ENCODE measurements around the gene TRIM17.
A peak's percentile ranks its signal among the peaks of the same experiment; 100 is the strongest.

Gene TRIM17

GRCh38 chr1:228416217-228416933 lies at the start of gene TRIM17:
TRIM17 (minus strand) TSS chr1:228416861; CDS start chr1:228415072, 1,789 bp downstream.
- peak; percentile 59 for DNase-seq

GRCh38 chr1:228465571-228466146 lies 49.0 kb upstream of the TRIM17 start:
- DNase-seq = peak; percentile 42

GRCh38 chr1:228465141-228465540 lies 48.5 kb upstream of the TRIM17 start:
- no peak for DNase-seq

- peak; percentile 89 for DNase-seq
Measured at GRCh38 chr1:228464487-228464983, 47.9 kb upstream of the TRIM17 start.

GRCh38 chr1:228463559-228464455 lies 47.1 kb upstream of the TRIM17 start:
- DNase-seq = peak; percentile 61

GRCh38 chr1:228463009-228463558 lies 46.4 kb upstream of the TRIM17 start:
- no peak for DNase-seq

GRCh38 chr1:228462560-228462959 lies 45.9 kb upstream of the TRIM17 start:
- no peak for DNase-seq

- no peak for DNase-seq
Measured at GRCh38 chr1:228460821-228461220, 44.2 kb upstream of the TRIM17 start.

- DNase-seq = peak; percentile 62
Measured at GRCh38 chr1:228459091-228459993, 42.7 kb upstream of the TRIM17 start.

GRCh38 chr1:228457396-228458176 lies 40.9 kb upstream of the TRIM17 start:
- peak; percentile 81 for DNase-seq

GRCh38 chr1:228457017-228457395 lies 40.3 kb upstream of the TRIM17 start:
- DNase-seq = no peak

- DNase-seq = no peak
Measured at GRCh38 chr1:228456252-228457016, 39.8 kb upstream of the TRIM17 start.

GRCh38 chr1:228455715-228456114 lies 39.1 kb upstream of the TRIM17 start:
- DNase-seq = no peak

- no peak for DNase-seq
Measured at GRCh38 chr1:228454238-228454637, 37.6 kb upstream of the TRIM17 start.

- no peak for DNase-seq
Measured at GRCh38 chr1:228453614-228454013, 37.0 kb upstream of the TRIM17 start.

GRCh38 chr1:228453022-228453560 lies 36.4 kb upstream of the TRIM17 start:
- DNase-seq = no peak

GRCh38 chr1:228452194-228453021 lies 35.7 kb upstream of the TRIM17 start:
- no peak for DNase-seq

- DNase-seq = no peak
Measured at GRCh38 chr1:228450200-228450599, 33.5 kb upstream of the TRIM17 start.

GRCh38 chr1:228448372-228448771 lies 31.7 kb upstream of the TRIM17 start:
- no peak for DNase-seq
